ENCODE data around the gene TERT.
"Not testable (repeated sequence)": the region's sequence is repeated elsewhere in the genome, so short reads cannot be mapped to it uniquely, and the experiment has no call there.

The TERT gene

GRCh38 chr5:1231354-1231905, 63.4 kb downstream of the TERT start:
- no peak for DNase-seq

DNA sequence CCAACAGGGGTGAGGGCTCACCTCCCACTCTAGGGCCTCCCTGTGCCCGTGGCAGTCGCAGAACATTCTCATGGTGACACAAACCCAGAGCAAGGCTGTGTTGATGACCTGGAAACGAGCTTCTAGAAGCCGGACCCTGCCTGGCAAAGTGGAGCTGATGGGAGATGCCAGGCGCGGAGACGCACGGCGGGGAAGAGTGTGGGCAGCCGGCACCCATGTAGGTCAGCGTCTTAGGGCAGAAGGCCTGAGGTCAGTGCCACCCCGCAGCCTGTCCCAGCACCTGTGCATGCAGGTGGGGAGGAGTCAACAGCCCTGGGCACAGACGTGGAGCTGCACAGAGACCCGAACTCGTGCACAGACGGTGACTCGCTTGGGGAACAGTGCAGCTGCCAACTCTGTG, 64.3 kb downstream of the TERT start:
- DNase-seq, result no peak

GRCh38 chr5:1229822-1230221, 65.0 kb downstream of the TERT start:
- no peak for DNase-seq

DNA sequence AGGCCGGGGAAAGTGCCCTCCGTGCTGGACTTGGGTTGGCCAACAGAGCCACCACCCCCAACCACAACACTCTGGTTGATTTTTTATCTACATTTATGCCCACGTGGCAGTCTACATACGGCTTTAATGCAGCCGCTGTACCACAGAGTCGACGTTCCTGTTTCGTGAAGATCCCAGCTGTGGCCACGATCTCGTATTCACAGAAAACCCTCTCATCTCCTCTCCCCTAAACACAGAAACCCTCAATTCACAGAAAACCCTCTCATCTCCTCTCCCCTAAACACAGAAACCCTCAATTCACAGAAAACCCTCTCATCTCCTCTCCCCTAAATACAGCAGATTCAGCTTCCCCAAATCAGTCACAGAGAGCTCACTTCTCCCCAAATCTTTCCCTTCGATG, 65.8 kb downstream of the TERT start:
- not testable (repeated sequence) for DNase-seq

DNA sequence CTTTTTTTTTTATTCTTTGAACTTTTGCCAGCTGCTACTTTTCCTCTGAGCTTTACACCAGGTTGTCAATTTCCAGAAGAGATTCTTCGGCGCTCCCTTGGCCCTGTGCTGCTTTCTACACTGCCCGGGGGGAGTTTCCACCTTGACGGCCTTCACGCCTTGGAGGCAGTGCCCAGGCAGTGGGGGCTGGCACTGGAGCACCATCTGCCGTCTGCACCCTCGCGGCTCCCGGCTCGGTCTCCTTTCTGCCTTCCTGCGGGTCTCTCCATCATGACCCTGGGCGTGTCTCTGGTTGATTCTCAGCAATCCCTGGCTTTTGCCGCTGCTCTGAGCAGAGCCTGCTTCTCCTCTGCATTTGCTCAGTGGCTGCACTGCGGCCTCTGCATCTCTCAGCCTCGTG, 66.7 kb downstream of the TERT start:
- no peak for DNase-seq

GRCh38 chr5:1227667-1228066, 67.2 kb downstream of the TERT start:
- peak; percentile 46 for DNase-seq

GRCh38 chr5:1226839-1227581, 67.9 kb downstream of the TERT start:
- DNase-seq, result no peak

- DNase-seq, result no peak
These were observed 68.6 kb downstream of the TERT start for GRCh38 chr5:1226231-1226630.

- DNase-seq, result no peak
These were observed 69.8 kb downstream of the TERT start, which contains the start of gene SLC6A18 for GRCh38 chr5:1225081-1225480. TSS of gene SLC6A18 (plus strand) at chr5:1225381. CDS start at chr5:1225478, 97 bp downstream.

GRCh38 chr5:1224631-1225030, 70.2 kb downstream of the TERT start:
- no peak for DNase-seq

DNA sequence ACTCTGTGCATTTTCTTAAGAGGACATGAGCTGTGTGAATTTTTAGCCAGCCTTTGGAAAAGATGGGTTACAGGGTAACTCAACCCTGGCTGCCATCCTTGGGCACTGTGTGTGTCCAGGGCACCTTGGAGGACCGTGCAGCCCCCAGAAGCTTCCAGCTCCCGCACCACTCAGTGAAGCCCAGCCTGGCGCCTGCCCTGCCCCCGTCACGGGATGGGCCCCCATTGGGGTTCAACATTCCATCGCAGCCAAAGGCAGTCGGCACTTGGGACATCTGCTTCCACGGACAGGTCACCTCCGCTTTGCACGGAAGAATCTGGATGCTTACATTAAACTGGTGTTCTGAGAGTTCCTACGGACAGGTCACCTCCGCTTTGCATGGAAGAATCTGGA, 71.6 kb downstream of the TERT start:
- DNase-seq, result no peak

DNA sequence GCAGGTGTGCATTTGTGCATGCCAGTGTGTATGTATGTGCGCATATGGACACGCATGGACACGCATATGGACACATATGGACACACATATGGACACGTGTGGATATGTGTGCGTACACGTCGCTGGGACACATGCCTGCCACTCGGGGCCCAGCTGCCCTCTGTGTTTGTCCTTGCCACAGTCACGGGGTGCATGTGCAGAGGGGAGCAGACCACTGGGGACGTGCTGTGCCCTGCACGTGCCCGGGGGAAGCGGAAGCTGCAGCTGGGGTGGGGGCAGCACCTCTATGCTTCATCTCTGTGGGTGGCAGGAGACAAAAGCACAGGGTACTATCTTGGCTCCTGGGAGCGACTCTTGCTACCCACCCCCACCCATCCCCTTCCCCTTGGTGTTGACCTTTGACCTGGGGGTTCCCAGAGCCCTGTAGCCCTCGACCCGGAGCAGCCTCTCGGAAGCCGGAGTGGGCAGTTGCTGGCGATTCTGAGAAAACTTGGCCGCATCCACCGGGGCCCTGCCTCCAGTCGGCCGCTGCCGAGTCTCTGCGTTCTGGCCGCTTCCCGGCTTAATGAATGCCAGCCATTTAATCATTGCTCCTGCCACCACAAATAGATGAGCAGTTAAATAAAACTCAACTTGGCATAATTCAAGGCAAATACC, 72.1 kb downstream of the TERT start:
- DNase-seq, result no peak

- DNase-seq, result no peak
These were observed 72.7 kb downstream of the TERT start for GRCh38 chr5:1222147-1222546.

DNA sequence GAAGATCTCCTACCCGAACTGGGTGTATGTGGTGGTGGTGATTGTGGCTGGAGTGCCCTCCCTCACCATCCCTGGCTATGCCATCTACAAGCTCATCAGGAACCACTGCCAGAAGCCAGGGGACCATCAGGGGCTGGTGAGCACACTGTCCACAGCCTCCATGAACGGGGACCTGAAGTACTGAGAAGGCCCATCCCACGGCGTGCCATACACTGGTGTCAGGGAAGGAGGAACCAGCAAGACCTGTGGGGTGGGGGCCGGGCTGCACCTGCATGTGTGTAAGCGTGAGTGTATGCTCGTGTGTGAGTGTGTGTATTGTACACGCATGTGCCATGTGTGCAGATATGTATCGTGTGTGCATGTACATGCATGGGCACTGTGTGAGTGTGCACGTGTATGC, 73.1 kb downstream of the TERT start:
- DNase-seq, result no peak

DNA sequence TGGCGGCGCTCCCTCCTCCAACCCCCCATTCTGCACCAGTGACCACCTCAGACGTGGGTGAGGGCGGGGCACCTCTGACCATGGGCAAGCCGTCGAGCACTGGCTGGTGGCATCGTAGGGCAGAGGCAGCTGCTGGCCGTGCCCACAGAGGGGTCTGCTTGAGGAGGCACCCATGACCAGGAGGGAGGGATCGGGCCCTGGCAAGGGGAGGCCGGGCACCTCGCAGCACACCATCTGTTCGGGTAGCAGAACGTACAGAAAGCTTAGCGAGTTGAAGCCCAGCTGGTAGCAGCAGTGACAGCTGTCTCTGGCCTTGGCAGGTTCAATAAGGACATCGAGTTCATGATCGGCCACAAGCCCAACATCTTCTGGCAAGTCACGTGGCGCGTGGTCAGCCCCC, 74.0 kb downstream of the TERT start:
- DNase-seq, result no peak

DNA sequence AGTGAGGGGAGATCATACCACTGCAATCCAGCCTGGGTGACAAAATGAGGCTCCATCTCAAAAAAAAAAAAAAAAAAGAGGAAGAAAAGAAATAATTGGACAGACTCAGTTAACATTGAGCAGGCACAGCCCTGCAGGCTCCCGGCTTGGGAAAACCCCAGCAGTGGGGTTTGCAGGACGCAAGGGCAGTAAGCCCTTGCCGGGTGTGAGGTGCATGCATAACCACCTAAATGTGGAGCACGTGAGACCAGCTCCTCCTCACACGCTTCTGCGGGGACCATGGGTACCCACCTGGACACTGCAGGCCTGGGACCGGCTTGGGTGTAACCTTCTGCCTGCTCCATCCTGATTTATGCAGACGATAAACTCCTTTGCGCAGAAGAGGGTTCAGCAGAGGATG, 74.5 kb downstream of the TERT start:
- no peak for DNase-seq

DNA sequence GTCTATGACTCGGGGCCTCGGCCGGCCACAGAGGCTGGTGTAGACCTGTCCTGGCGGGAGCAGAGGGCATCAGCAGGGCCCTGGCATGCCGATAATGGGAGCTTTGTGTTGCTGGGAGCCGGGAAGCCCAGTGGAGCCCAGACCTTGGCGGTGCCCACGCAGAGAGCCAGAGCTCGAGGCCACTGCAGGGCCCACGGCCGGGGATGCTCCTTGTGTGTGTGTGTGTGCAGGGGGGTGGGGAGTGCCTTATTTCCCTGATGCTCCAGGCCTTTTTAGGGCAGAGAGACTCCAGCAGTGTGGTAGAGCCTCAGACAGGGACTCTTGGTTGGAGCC, 75.1 kb downstream of the TERT start:
- no peak for DNase-seq

DNA sequence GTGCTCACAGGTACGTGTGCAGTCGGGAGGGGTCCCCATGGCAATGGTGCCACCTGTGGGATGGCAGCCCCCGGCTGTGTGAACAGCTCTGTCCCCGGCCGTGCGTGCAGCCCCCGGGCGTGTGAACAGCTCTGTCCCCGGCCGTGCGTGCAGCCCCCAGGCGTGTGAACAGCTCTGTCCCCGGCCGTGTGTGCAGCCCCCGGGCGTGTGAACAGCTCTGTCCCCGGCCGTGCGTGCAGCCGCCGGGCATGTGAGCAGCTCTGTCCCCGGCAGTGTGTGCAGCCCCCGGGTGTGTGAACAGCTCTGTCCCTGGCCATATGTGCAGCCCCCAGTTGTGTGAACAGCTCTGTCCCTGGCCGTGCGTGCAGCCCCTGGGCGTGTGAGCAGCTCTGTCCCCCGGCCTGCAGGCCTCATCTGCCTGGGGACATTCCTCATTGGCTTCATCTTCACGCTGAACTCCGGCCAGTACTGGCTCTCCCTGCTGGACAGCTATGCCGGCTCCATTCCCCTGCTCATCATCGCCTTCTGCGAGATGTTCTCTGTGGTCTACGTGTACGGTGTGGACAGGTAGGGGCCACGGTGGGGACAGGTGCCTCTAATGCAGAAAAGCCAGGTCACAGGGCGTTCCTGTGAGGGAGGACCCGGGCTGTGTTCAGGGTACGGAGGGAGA, 75.6 kb downstream of the TERT start:
- no peak for DNase-seq

GRCh38 chr5:1218351-1219080, 76.4 kb downstream of the TERT start:
- DNase-seq, result no peak

DNA sequence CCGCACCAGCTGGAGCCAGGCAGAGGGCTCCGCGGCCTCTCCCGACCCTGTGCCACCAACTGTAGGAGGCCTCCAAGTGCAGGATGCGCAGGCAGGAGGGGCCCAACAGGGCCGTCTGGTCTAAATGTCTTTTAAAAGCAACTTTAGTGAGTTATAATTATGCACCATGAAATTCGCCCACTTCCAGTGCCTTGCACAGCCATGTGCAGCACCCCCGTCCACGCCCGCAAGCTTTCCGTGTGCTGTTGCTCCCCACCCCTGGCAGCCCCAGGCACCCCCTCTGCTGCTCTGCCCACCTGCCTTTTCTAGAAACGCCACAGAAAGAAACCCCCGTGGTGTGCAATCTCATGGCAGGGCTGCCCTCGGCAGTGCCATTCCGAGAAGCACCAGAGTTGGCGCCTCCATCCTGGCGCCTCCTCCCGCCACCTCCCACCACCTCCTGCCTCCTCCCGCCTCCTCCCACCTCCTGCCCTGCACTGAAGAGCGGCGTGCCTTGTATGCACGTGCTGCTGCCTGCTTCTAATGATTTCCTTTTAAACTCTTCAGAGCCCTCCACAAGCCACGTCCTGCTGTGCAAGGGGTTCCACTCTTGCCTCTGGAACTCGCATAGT, 77.2 kb downstream of the TERT start:
- DNase-seq, result no peak

- DNase-seq, result no peak
These were observed 78.0 kb downstream of the TERT start for GRCh38 chr5:1216918-1217295.

GRCh38 chr5:1216211-1216917, 78.5 kb downstream of the TERT start:
- DNase-seq, result no peak

All from EL (cell line).